Right lobe of liver (tissue), 6 donors: ENCODE data around the gene FNDC8. TPM values are rescaled to one million over a fixed set of nuclear protein-coding genes. Genes with fewer than 3 reads are reported as not detected.
"Not testable (repeated sequence)": the region's sequence is repeated elsewhere in the genome, so short reads cannot be mapped to it uniquely, and the experiment has no call there.

Source experiments
- ATAC-seq, 4 donors: fragments of 200-7000 bp; cut with Tn5 transposase; one replicate each; pipeline ENCODE4 v1.9.1; 2020; ENCODE audit warnings: mild to moderate bottlenecking in 4 of 4, moderate library complexity in 4 of 4
- DNase-seq, 3 donors: peaks; one replicate each; pipeline ENCODE4 v3.0.0-alpha.2; 2020
- H3K27ac ChIP-seq, 3 donors: fragments of 200-600 bp; one replicate each; pipeline ENCODE4 v1.8.0; 2022
- H3K27me3 ChIP-seq, 2 donors: fragments of 200-600 bp; one replicate each; pipeline ENCODE4 v1.8.0; 2022
- H3K36me3 ChIP-seq, 4 donors: fragments of 200-600 bp; sonication (generic) in 1 of 4; one replicate each; pipeline versions ENCODE4 v1.5.1 to v1.8.0; 2017 to 2022; ENCODE audit warnings: control low read depth in 1 of 4
- H3K4me1 ChIP-seq, 4 donors: fragments of 200-600 bp; sonication (generic) in 1 of 4; one replicate each; pipeline versions ENCODE4 v1.5.1 to v1.8.0; 2017 to 2022; ENCODE audit warnings: control low read depth in 1 of 4
- H3K4me3 ChIP-seq, 3 donors: fragments of 200-600 bp; one replicate each; pipeline ENCODE4 v1.8.0; 2022
- H3K9me3 ChIP-seq, 4 donors: fragments of 200-600 bp; sonication (generic) in 1 of 4; one replicate each; pipeline versions ENCODE4 v1.5.1 to v1.8.0; 2017 to 2022; ENCODE audit warnings: control low read depth in 1 of 4
- POLR2A ChIP-seq: fragments of 450-650 bp; IDR thresholded peaks from one replicate; pipeline ENCODE4 v1.6.1; 2017; ENCODE audit warnings: antibody characterized with exemption, mild to moderate bottlenecking
- WGBS: methylation state at CpG from one replicate; pipeline ENCODE4 v1.1.6; 2018; ENCODE audit warnings: low coverage, low lambda C conversion rate; ENCODE audit not compliant: insufficient coverage; ENCODE audit errors: missing lambda C conversion rate; 5-methylcytosine and 5-hydroxymethylcytosine counted together
- intact Hi-C, 2 donors: fragments of 100-400 bp; cut with DNase I; formaldehyde crosslinking; loops; one replicate each; pipeline versions ENCODE4 v1.11.2 to v1.14.1; 2022
- total RNA-seq, 6 experiments: library from RNA; depleted of rRNA in 2 of 6; stranded (reverse); fragments of >200 nt in 2 of 6; fragmentation: NEBNext Ultra II Directional in 3 of 6; extraction: Animal tissue kit (Norgen Biotek cat#: 25700) in 3 of 6; gene quantifications; one replicate each; pipeline versions ENCODE4 v1.1.0 to v1.2.4, GENCODE V29; 2016 to 2023
- TF ChIP-seq, protein P1 (sequence below), 4 donors: fragments of 200-600 bp in 3 of 4; fragments of 450-650 bp in 1 of 4; IDR thresholded peaks; one replicate each; pipeline versions ENCODE4 v1.5.1 to v1.8.0; 2016 to 2022; ENCODE audit warnings: antibody characterized with exemption in 4 of 4, mild to moderate bottlenecking in 2 of 4
- donor health status: DM: no; HTN: yes; CAD: no.
- donor health status: DM: no; HTN: no; CAD: no.
- donor health status: DM: no; HTN: no; CAD: no.
- donor health status: DM: no; HTN: yes; CAD: no.
- donor health status: DM: no; HTN: yes; CAD: no.

Gene FNDC8
- total RNA-seq, 6 experiments from 2014 or later: not detected

DNA sequence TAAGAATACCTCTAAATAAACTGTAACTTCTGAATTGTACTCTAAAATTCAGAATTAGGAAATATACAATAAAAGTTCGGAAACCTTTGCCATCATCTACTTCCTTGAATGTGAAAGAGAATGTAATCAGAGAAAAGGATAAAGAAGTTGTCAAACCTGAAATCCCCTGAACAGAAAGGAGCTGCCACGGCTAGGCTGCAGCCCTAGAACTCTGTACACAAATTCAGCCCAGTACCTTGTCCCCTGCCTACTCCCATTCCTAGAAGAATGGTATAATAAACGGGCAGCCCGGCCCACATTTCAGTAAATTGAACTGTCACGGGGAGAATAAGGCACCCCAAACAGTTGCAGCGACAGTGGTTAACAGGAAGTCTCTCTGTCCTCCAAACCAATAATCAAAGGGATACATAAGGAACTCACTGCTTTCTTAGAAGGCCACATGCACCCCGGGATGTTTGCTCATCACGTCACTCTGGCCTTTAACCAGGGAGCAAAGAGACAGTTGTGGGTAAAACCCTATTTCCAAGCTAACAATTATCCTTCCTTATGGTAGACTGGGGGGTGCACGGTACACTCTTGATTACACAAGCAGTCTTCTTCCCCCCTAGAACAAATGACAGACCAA is 33.6 kb upstream of the FNDC8 start:
- peak; percentile 39 to 43 (median 42) for ATAC-seq
- Histone ChIP-seq H3K4me3 (peak overlapping the region; percentile 87 to 97 (median 89)), H3K27ac (peak overlapping the region; percentile 88 to 94 (median 90)), H3K9me3 (no peaks in the 10 kb centered on the region), H3K4me1 (peaks cover 0 to 20% (median 5%) of the 10 kb centered on the region in 4 donors), H3K36me3 (no peaks in the 10 kb centered on the region), H3K27me3 (no peaks in the 10 kb centered on the region)
- peak in 2 of 3 donors; percentile 39 to 71 for DNase-seq
- under 1% methylated on average over 9 of the region's 9 CpGs for WGBS
- TF ChIP-seq, protein P1, sequence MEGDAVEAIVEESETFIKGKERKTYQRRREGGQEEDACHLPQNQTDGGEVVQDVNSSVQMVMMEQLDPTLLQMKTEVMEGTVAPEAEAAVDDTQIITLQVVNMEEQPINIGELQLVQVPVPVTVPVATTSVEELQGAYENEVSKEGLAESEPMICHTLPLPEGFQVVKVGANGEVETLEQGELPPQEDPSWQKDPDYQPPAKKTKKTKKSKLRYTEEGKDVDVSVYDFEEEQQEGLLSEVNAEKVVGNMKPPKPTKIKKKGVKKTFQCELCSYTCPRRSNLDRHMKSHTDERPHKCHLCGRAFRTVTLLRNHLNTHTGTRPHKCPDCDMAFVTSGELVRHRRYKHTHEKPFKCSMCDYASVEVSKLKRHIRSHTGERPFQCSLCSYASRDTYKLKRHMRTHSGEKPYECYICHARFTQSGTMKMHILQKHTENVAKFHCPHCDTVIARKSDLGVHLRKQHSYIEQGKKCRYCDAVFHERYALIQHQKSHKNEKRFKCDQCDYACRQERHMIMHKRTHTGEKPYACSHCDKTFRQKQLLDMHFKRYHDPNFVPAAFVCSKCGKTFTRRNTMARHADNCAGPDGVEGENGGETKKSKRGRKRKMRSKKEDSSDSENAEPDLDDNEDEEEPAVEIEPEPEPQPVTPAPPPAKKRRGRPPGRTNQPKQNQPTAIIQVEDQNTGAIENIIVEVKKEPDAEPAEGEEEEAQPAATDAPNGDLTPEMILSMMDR (IDR thresholded peaks at IDR 0.05): no peak
- no peak for TF ChIP-seq POLR2A
- intact Hi-C loops: no loop called here

- peak; percentile 68 to 81 (median 69) for DNase-seq
- H3K4me1 ChIP-seq: peaks cover 0 to 19% (median 5%) of the 10 kb centered on the region in 4 donors
- no peaks in the 10 kb centered on the region for H3K27me3 ChIP-seq
- ATAC-seq: peak; percentile 53 to 58 (median 55)
- H3K9me3 ChIP-seq: no peaks in the 10 kb centered on the region
- intact Hi-C loops: no loop called here
- H3K36me3 ChIP-seq: no peaks in the 10 kb centered on the region
- peak overlapping the region; percentile 88 to 94 (median 90) for H3K27ac ChIP-seq
- TF ChIP-seq POLR2A: no peak
- TF ChIP-seq, protein P1 (IDR thresholded peaks at IDR 0.05): no peak
- WGBS: 0% methylated on average over 17 of the region's 26 CpGs
- peak overlapping the region; percentile 87 to 97 (median 89) for H3K4me3 ChIP-seq
These were observed 33.0 kb upstream of the FNDC8 start for GRCh38 chr17:35088356-35088880.

GRCh38 chr17:35088881-35089585 is 32.4 kb upstream of the FNDC8 start:
- H3K27me3 ChIP-seq: no peaks in the 10 kb centered on the region
- H3K9me3 ChIP-seq: no peaks in the 10 kb centered on the region
- ATAC-seq (peak; percentile 82 to 94 (median 90)), DNase-seq (peak; percentile 90 to 91 (median 91))
- TF ChIP-seq POLR2A: peak; percentile 81
- TF ChIP-seq, protein P1 (IDR thresholded peaks at IDR 0.05): peak; percentile 68 to 93 (median 87)
- intact Hi-C loops: no loop called here
- peak overlapping the region; percentile 88 to 94 (median 90) for H3K27ac ChIP-seq
- WGBS: 0% methylated on average over 5 of the region's 80 CpGs
- H3K36me3 ChIP-seq: no peaks in the 10 kb centered on the region
- H3K4me3 ChIP-seq: peak overlapping the region; percentile 87 to 97 (median 89)
- H3K4me1 ChIP-seq: peaks cover 0 to 19% (median 5%) of the 10 kb centered on the region in 4 donors

DNA sequence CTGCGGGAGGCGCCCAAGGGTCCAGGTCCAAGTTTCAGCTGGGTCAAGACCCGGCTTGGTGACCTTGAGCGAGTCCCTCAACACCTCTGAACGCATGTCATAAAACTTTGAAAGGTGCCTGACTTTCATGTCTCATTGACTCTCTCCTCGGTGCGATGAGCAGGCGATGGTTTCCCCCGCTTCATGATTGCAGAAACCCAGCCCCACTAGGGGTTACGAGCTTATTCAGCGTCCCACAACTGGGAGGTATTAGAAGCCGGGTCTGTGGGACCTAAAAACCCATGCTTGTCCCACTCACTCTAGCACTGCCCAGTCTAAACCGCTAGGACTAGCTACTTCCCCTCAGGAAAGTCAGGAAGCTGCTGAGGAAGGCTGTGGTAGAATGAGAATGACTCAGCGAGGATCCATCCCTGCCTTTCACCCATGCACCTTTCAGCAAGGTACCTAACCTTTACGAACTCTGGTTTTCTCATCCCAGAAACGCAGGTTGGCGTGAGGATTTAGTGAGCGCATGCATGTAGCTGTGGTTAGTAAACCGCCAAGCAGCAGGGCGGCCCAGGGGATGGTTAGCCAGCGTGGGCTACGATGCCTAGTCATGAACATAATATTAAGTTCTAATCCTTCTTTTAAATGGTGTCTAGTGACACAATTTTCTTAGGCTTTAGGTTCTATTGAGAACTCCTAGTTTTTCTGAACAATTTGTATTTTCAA is 31.7 kb upstream of the FNDC8 start:
- Histone ChIP-seq H3K27me3 (no peaks in the 10 kb centered on the region), H3K4me1 (peaks cover 0 to 19% (median 5%) of the 10 kb centered on the region in 4 donors), H3K36me3 (no peaks in the 10 kb centered on the region), H3K4me3 (peak overlapping the region; percentile 87 to 97 (median 89)), H3K9me3 (no peaks in the 10 kb centered on the region), H3K27ac (peak overlapping the region; percentile 31 to 53 (median 33))
- WGBS: 42% methylated on average over 7 of the region's 22 CpGs
- intact Hi-C loops: loop anchor here in 1 of 2 donors (10.0 kb wide), 1 partner anchor 95 kb away; no protein-coding TSS in a partner anchor
- TF ChIP-seq, protein P1 (IDR thresholded peaks at IDR 0.05): no peak
- no peak for TF ChIP-seq POLR2A
- DNase-seq: peak in 1 of 3 donors; percentile 49
- ATAC-seq: peak; percentile 2 to 15 (median 12)

GRCh38 chr17:35090707-35091106 is 30.7 kb upstream of the FNDC8 start:
- H3K4me3 ChIP-seq, H3K27me3 ChIP-seq, H3K27ac ChIP-seq, ATAC-seq, H3K9me3 ChIP-seq, H3K36me3 ChIP-seq, DNase-seq: not testable (repeated sequence)
- peaks cover 0 to 18% (median 5%) of the 10 kb centered on the region in 4 donors for H3K4me1 ChIP-seq
- intact Hi-C loops: loop anchor here in 1 of 2 donors (10.0 kb wide), 1 partner anchor 96 kb away; no protein-coding TSS in a partner anchor
- whole genome bisulfite sequencing: 85% methylated on average over 11 of the region's 11 CpGs
